Skin of body (tissue), 1 donor: Measurements from ENCODE around the gene DISP1. TPM values are rescaled to one million over a fixed set of nuclear protein-coding genes. Genes with fewer than 3 reads are reported as not detected.

ENCODE experiments used
- total RNA-seq: library from RNA; depleted of rRNA; stranded (reverse); fragments of >200 nt; gene quantifications from one replicate; pipeline ENCODE4 v1.2.3, GENCODE V29; 2014

DISP1 gene
- total RNA-seq, 1 donor from 2014 or later, result 5.1 TPM

Other genes starting within 250 kb of the DISP1 start
- gene TAF1A, start 225.1 kb upstream of the DISP1 start, total RNA-seq, result 11.1 TPM
- 44.8 TPM for gene MIA3, start 196.9 kb upstream of the DISP1 start, total RNA-seq
- 47.0 TPM for gene AIDA, start 102.5 kb upstream of the DISP1 start, total RNA-seq
- gene BROX, start 102.5 kb upstream of the DISP1 start, total RNA-seq, result 33.1 TPM
- gene FAM177B, start 77.8 kb upstream of the DISP1 start, total RNA-seq, result 0.20 TPM